ENCODE results near the gene KCNH5. TPM values are rescaled to one million over a fixed set of nuclear protein-coding genes. Genes with fewer than 3 reads are reported as not detected.

The KCNH5 gene
- polyA plus RNA-seq, 2 of the 4 experiments (the other 2 are of a cell fraction) = 0.01 TPM; not detected in 1

- 56% methylated on average over 2 of the region's 2 CpGs for WGBS (ENCODE audit: missing lambda C conversion rate)
- ATAC-seq = no peak
Observed at GRCh38 chr14:62882967-62883366, 162.3 kb downstream of the KCNH5 start.

GRCh38 chr14:62866376-62866775 lies 178.9 kb downstream of the KCNH5 start:
- no peak for ATAC-seq

More at GRCh38 chr14:62882967-62883366, 162.3 kb downstream of the KCNH5 start:
- ChIA-PET CTCF (interaction anchor here (0.6 kb wide), 1 partner anchor 280 kb away, joined by 3 read pairs; no protein-coding TSS in a partner anchor), POLR2A (no interaction called here)
- FAIRE-seq (no peak), DNase-seq (ENCODE audit: low read depth in 1 of 2, low spot score in 1 of 2) (no peak)
- Histone ChIP-seq H3K9me3 (no peaks in the 10 kb centered on the region), H3K27ac (no peak overlapping the region), H3K4me1 (no peaks in the 10 kb centered on the region), H3K4me3 (no peak overlapping the region), H3K4me2 (no peak overlapping the region)
- TF ChIP-seq CBX2 (IDR thresholded peaks at IDR 0.05; ENCODE audit: borderline replicate concordance, low read depth) (no peak), FOSL2 (IDR thresholded peaks at IDR 0.05) (no peak), FOSL2 (CRISPR knock-in tag; IDR thresholded peaks at IDR 0.05) (no peak), PHF8 (IDR thresholded peaks at IDR 0.05; ENCODE audit: borderline replicate concordance, low read depth) (no peak), BCL3 (IDR thresholded peaks at IDR 0.05) (no peak), NPAS2 (CRISPR knock-in tag; IDR thresholded peaks at IDR 0.05; ENCODE audit: borderline replicate concordance) (no peak), HMGXB4 (CRISPR knock-in tag; IDR thresholded peaks at IDR 0.05; ENCODE audit: borderline replicate concordance) (no peak), RNF2 (IDR thresholded peaks at IDR 0.05; ENCODE audit: borderline replicate concordance, low read depth) (no peak), FOXS1 (CRISPR knock-in tag; IDR thresholded peaks at IDR 0.05) (no peak)

More at GRCh38 chr14:62866376-62866775, 178.9 kb downstream of the KCNH5 start:
- DNase-seq (ENCODE audit: low read depth in 1 of 2, low spot score in 1 of 2) = no peak
- TF ChIP-seq HOXB13 (CRISPR knock-in tag; IDR thresholded peaks at IDR 0.05; ENCODE audit: low read depth) = no peak
- TF ChIP-seq KDM5A (IDR thresholded peaks at IDR 0.05) = no peak
- no peak for TF ChIP-seq ELK1 (IDR thresholded peaks at IDR 0.05; ENCODE audit: low read depth, low read length)
- TF ChIP-seq HES2 (IDR thresholded peaks at IDR 0.05) = no peak
- no peak for TF ChIP-seq NR3C1 (IDR thresholded peaks at IDR 0.05)
- TF ChIP-seq HEYL (CRISPR knock-in tag; IDR thresholded peaks at IDR 0.05) = no peak
- no peak for TF ChIP-seq NPAS2 (CRISPR knock-in tag; IDR thresholded peaks at IDR 0.05; ENCODE audit: borderline replicate concordance)
- no peak for TF ChIP-seq NFE2L2 (conservative IDR thresholded peaks at IDR 0.05; ENCODE audit: low read length)
- no peak for TF ChIP-seq PHF8 (IDR thresholded peaks at IDR 0.05; ENCODE audit: borderline replicate concordance, low read depth)
- no peak for TF ChIP-seq USF2 (IDR thresholded peaks at IDR 0.05)
- no peak for TF ChIP-seq MAX (IDR thresholded peaks at IDR 0.05)
- TF ChIP-seq EP300 (IDR thresholded peaks at IDR 0.05) = no peak
- no peak for TF ChIP-seq TFCP2L1 (CRISPR knock-in tag; IDR thresholded peaks at IDR 0.05)
- no peak for TF ChIP-seq TP53 (CRISPR knock-in tag; IDR thresholded peaks at IDR 0.05)
- TF ChIP-seq HOXB5 (CRISPR knock-in tag; IDR thresholded peaks at IDR 0.05) = no peak
- TF ChIP-seq BHLHE40 (IDR thresholded peaks at IDR 0.05; ENCODE audit: low read depth, low read length) = no peak
- no peak overlapping the region for H3K4me3 ChIP-seq
- 0% methylated on average over 1 of the region's 1 CpG for WGBS (ENCODE audit: missing lambda C conversion rate)
- ChIA-PET POLR2A (interaction anchor here (0.6 kb wide), 1 partner anchor 9 kb away, joined by 3 read pairs; no protein-coding TSS in a partner anchor), CTCF (no interaction called here)
- H3K27ac ChIP-seq = no peak overlapping the region
- no peak overlapping the region for H3K4me2 ChIP-seq
- FAIRE-seq = no peak
- no peaks in the 10 kb centered on the region; the same call in 2 of the 3 replicates for H3K9me3 ChIP-seq
- no peaks in the 10 kb centered on the region for H3K4me1 ChIP-seq

All from A549 (cell line).